GM12878 (cell line): ENCODE measurements around the gene DARS1. TPM values are rescaled to one million over a fixed set of nuclear protein-coding genes. Genes with fewer than 3 reads are reported as not detected.

Source experiments
- CBX3 ChIP-seq: fragments of 200-600 bp; sonication (generic); IDR thresholded peaks from 2 replicates; pipeline ENCODE4 v1.6.1; 2016; ENCODE audit warnings: low read depth, borderline replicate concordance
- CHD2 ChIP-seq: IDR thresholded peaks from 2 replicates; pipeline ENCODE4 v1.6.1; 2011; ENCODE audit warnings: low read depth, low read length, improper control_type of control experiment, borderline replicate concordance
- EED ChIP-seq: sonication (generic); IDR thresholded peaks from 2 replicates; pipeline ENCODE4 v1.6.1; 2016; ENCODE audit warnings: antibody characterized with exemption, low read depth
- MTA2 ChIP-seq: fragments of 450-650 bp; IDR thresholded peaks from 2 replicates; pipeline ENCODE4 v1.6.1; 2016; ENCODE audit warnings: low read depth, mild to moderate bottlenecking, moderate library complexity
- NKRF ChIP-seq: fragments of 450-650 bp; conservative IDR thresholded peaks from 2 replicates; pipeline ENCODE4 v1.6.1; 2017; ENCODE audit warnings: mild to moderate bottlenecking, moderate library complexity
- RUNX3 ChIP-seq: IDR thresholded peaks from 2 replicates; pipeline ENCODE4 v1.6.1; 2012; ENCODE audit warnings: low read length, inconsistent platforms
- STAT3 ChIP-seq: IDR thresholded peaks from 2 replicates; pipeline ENCODE4 v1.6.1; 2011; ENCODE audit warnings: low read depth, low read length, improper control_type of control experiment
- SUPT20H ChIP-seq: IDR thresholded peaks from 2 replicates; pipeline ENCODE4 v1.6.1; 2011; ENCODE audit warnings: low read depth, mild to moderate bottlenecking, low read length, moderate library complexity, borderline replicate concordance; ENCODE audit not compliant: control insufficient read depth
- ZZZ3 ChIP-seq: IDR thresholded peaks from 2 replicates; pipeline ENCODE4 v1.6.1; 2011; ENCODE audit warnings: low read depth; ENCODE audit not compliant: control insufficient read depth, insufficient read length
- polyA plus RNA-seq, 11 experiments: library from polyadenylated mRNA; depleted of rRNA in 4 of 11; unstranded in 6 of 11; stranded (reverse) in 5 of 11; fragments of >200 nt; fragmentation: Nextera tagmentation in 4 of 11; fragmentation: Illumina TruSeq in 1 of 11; extraction: Ambion mirVana in 4 of 11; extraction: Trizol in 1 of 11; gene quantifications; 1 replicate in 1 of 11; 2 replicates in 10 of 11; pipeline versions ENCODE4 v1.2.1 to v1.2.3, GENCODE V29; 2011 to 2016; ENCODE audit warnings: inconsistent platforms in 2 of 11, missing spikeins in 2 of 11, low read depth in 1 of 11
- total RNA-seq, 4 experiments: library from RNA; depleted of rRNA in 3 of 4; stranded (reverse); fragments of >200 nt in 3 of 4; fragmentation: Illumina TruSeq in 1 of 4; extraction: Trizol in 1 of 4; gene quantifications; 2 replicates each; pipeline versions ENCODE4 v1.2.1 to v1.2.3, GENCODE V29; 2013 to 2021
- TF ChIP-seq, protein P1 (sequence below): fragments of 450-650 bp; IDR thresholded peaks from 2 replicates; pipeline ENCODE4 v1.6.1; 2017; ENCODE audit warnings: mild to moderate bottlenecking, low read depth, inconsistent platforms; ENCODE audit not compliant: poor library complexity, severe bottlenecking

DARS1 gene
- total and polyA plus RNA-seq, 10 of the 15 experiments (the other 5 are each of a cell fraction or from before 2014, with no cell fraction given): 91.0 to 387 (median 137) TPM

GRCh38 chr2:136008205-136008865 is 22.9 kb upstream of the DARS1 start (continued):
- TF ChIP-seq, protein P1, sequence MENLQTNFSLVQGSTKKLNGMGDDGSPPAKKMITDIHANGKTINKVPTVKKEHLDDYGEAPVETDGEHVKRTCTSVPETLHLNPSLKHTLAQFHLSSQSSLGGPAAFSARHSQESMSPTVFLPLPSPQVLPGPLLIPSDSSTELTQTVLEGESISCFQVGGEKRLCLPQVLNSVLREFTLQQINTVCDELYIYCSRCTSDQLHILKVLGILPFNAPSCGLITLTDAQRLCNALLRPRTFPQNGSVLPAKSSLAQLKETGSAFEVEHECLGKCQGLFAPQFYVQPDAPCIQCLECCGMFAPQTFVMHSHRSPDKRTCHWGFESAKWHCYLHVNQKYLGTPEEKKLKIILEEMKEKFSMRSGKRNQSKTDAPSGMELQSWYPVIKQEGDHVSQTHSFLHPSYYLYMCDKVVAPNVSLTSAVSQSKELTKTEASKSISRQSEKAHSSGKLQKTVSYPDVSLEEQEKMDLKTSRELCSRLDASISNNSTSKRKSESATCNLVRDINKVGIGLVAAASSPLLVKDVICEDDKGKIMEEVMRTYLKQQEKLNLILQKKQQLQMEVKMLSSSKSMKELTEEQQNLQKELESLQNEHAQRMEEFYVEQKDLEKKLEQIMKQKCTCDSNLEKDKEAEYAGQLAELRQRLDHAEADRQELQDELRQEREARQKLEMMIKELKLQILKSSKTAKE: no peak
- TF ChIP-seq SUPT20H (no peak), EED (peak; percentile 79), NKRF (no peak), MTA2 (peak; percentile 59; the same call in 1 of the 2 replicates), CBX3 (no peak), CHD2 (no peak), RUNX3 (peak; percentile 77), ZZZ3 (no peak), STAT3 (no peak)
